Measurements from ENCODE around the gene HUNK.

DNA sequence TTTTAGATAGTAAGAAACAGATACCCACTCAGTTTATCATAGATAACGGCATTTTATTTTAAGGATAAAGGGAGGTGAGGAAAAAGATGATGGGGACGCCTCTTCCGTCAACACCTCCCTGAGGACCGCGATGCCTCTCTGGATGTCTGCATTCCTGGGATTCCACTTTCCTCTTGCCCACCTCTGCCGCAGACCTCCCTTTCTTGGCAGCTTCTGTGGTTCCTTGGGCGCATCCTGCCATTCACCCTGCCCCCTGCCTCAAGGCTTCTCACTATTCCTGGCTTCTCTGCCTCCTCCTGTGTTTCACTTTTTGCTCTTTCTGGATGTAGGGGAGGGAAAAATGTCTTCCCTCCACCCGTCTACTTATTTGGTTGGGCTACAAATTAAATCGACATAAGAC, 19.9 kb downstream of the HUNK start:
- TF ChIP-seq, protein P1, sequence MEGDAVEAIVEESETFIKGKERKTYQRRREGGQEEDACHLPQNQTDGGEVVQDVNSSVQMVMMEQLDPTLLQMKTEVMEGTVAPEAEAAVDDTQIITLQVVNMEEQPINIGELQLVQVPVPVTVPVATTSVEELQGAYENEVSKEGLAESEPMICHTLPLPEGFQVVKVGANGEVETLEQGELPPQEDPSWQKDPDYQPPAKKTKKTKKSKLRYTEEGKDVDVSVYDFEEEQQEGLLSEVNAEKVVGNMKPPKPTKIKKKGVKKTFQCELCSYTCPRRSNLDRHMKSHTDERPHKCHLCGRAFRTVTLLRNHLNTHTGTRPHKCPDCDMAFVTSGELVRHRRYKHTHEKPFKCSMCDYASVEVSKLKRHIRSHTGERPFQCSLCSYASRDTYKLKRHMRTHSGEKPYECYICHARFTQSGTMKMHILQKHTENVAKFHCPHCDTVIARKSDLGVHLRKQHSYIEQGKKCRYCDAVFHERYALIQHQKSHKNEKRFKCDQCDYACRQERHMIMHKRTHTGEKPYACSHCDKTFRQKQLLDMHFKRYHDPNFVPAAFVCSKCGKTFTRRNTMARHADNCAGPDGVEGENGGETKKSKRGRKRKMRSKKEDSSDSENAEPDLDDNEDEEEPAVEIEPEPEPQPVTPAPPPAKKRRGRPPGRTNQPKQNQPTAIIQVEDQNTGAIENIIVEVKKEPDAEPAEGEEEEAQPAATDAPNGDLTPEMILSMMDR (IDR thresholded peaks at IDR 0.05), result no peak
- no peak for TF ChIP-seq ZFX (IDR thresholded peaks at IDR 0.05; ENCODE audit: borderline replicate concordance)

All from 22Rv1 (cell line).